Mucosa of rectum (tissue), 2 donors: Measurements from ENCODE around the gene MTG2.

Experiments
- H3K27ac ChIP-seq, 2 donors: one replicate each; pipeline ENCODE4 v1.7.0; 2013; ENCODE audit warnings: inconsistent platforms in 2 of 2, low read depth in 2 of 2, low read length in 2 of 2
- H3K27me3 ChIP-seq, 2 donors: one replicate each; pipeline ENCODE4 v1.7.0; 2013; ENCODE audit warnings: low read length in 2 of 2; ENCODE audit not compliant: control insufficient read depth in 2 of 2, insufficient read depth in 2 of 2
- H3K36me3 ChIP-seq, 2 donors: one replicate each; pipeline ENCODE4 v1.7.0; 2013; ENCODE audit warnings: low read length in 2 of 2; ENCODE audit not compliant: control insufficient read depth in 2 of 2, insufficient read depth in 2 of 2
- H3K4me1 ChIP-seq, 2 donors: one replicate each; pipeline ENCODE4 v1.7.0; 2013; ENCODE audit warnings: low read length in 2 of 2, mild to moderate bottlenecking in 1 of 2; ENCODE audit not compliant: control insufficient read depth in 2 of 2, insufficient read depth in 2 of 2
- H3K4me3 ChIP-seq, 2 donors: one replicate each; pipeline ENCODE4 v1.7.0; 2013; ENCODE audit warnings: low read length in 2 of 2
- H3K9ac ChIP-seq, 2 donors: one replicate each; pipeline ENCODE4 v1.7.0; 2013; ENCODE audit warnings: low read length in 2 of 2, low read depth in 1 of 2, mild to moderate bottlenecking in 1 of 2
- H3K9me3 ChIP-seq, 2 donors: one replicate each; pipeline ENCODE4 v1.7.0; 2013; ENCODE audit warnings: low read length in 2 of 2; ENCODE audit not compliant: control insufficient read depth in 2 of 2
- donor health status: healthy.
- donor health status: Normal muscosa, but diverticular disease.

MTG2 gene

GRCh38 chr20:62238569-62239277 lies 55.9 kb downstream of the MTG2 start:
- H3K4me3 ChIP-seq, result peak overlapping the region; percentile 78 to 87
- no peaks in the 10 kb centered on the region for H3K27me3 ChIP-seq
- peaks cover 33 to 38% of the 10 kb centered on the region in 2 donors for H3K4me1 ChIP-seq
- peak overlapping the region; percentile 84 to 91 for H3K27ac ChIP-seq
- H3K9ac ChIP-seq, result peak overlapping the region; percentile 86 to 91
- H3K9me3 ChIP-seq, result no peaks in the 10 kb centered on the region
- peaks cover 5 to 10% of the 10 kb centered on the region in 2 donors for H3K36me3 ChIP-seq

- Histone ChIP-seq H3K9me3 (no peaks in the 10 kb centered on the region), H3K27me3 (no peaks in the 10 kb centered on the region), H3K4me3 (peak overlapping the region; percentile 78 to 87), H3K36me3 (peaks cover 9 to 10% of the 10 kb centered on the region in 2 donors), H3K9ac (peak overlapping the region; percentile 86 to 91), H3K4me1 (peaks cover 34 to 38% of the 10 kb centered on the region in 2 donors), H3K27ac (peak overlapping the region; percentile 84 to 91)
Observed at GRCh38 chr20:62239278-62239879, 56.6 kb downstream of the MTG2 start.

- Histone ChIP-seq H3K4me1 (peaks cover 35 to 38% of the 10 kb centered on the region in 2 donors), H3K9me3 (no peaks in the 10 kb centered on the region), H3K9ac (peak overlapping the region in 1 of 2 donors; percentile 91), H3K36me3 (peaks cover 9 to 14% of the 10 kb centered on the region in 2 donors), H3K27ac (no peak overlapping the region), H3K4me3 (peak overlapping the region; percentile 9 to 78), H3K27me3 (no peaks in the 10 kb centered on the region)
Observed at GRCh38 chr20:62240020-62240685, 57.3 kb downstream of the MTG2 start.

- H3K9ac ChIP-seq, result peak overlapping the region; percentile 47 to 56
Observed at GRCh38 chr20:62241506-62241905, 58.7 kb downstream of the MTG2 start.

DNA sequence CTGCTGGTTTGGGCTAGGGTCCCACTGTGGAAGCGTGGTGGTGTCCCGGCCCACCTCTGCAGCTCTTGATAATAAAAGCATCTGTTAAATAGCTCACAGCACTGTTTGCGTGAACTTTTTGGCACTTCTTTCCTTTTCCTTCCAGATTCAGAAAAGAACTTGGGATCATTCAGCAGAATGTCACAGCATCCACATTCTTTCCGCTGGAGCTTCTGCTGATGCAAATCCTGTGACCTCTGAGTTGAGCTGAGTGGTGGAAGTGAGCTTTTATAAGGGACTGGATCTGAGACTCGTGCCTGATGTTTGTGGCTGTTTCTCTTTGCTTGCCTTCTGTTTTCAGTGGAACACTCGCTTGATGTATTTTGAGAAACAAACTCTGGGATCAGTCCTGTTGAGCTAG lies 59.3 kb downstream of the MTG2 start:
- peaks cover 9 to 22% of the 10 kb centered on the region in 2 donors for H3K36me3 ChIP-seq
- H3K9me3 ChIP-seq, result no peaks in the 10 kb centered on the region
- H3K9ac ChIP-seq, result no peak overlapping the region
- peak overlapping the region; percentile 71 to 76 for H3K27ac ChIP-seq
- no peaks in the 10 kb centered on the region for H3K27me3 ChIP-seq
- peaks cover 34 to 38% of the 10 kb centered on the region in 2 donors for H3K4me1 ChIP-seq
- no peak overlapping the region for H3K4me3 ChIP-seq

More at GRCh38 chr20:62241506-62241905, 58.7 kb downstream of the MTG2 start:
- H3K9me3 ChIP-seq, result no peaks in the 10 kb centered on the region
- H3K36me3 ChIP-seq, result peaks cover 9 to 17% of the 10 kb centered on the region in 2 donors
- H3K27ac ChIP-seq, result peak overlapping the region; percentile 82
- H3K4me3 ChIP-seq, result no peak overlapping the region
- H3K27me3 ChIP-seq, result no peaks in the 10 kb centered on the region
- peaks cover 35 to 38% of the 10 kb centered on the region in 2 donors for H3K4me1 ChIP-seq

GRCh38 chr20:62243106-62243505 lies 60.3 kb downstream of the MTG2 start:
- Histone ChIP-seq H3K4me3 (no peak overlapping the region), H3K9me3 (no peaks in the 10 kb centered on the region), H3K27me3 (no peaks in the 10 kb centered on the region), H3K36me3 (peaks cover 9 to 22% of the 10 kb centered on the region in 2 donors), H3K27ac (no peak overlapping the region), H3K9ac (no peak overlapping the region), H3K4me1 (peaks cover 28 to 32% of the 10 kb centered on the region in 2 donors)

GRCh38 chr20:62243906-62244515 lies 61.2 kb downstream of the MTG2 start:
- H3K9me3 ChIP-seq, result no peaks in the 10 kb centered on the region
- peaks cover 28 to 32% of the 10 kb centered on the region in 2 donors for H3K4me1 ChIP-seq
- peaks cover 9 to 22% of the 10 kb centered on the region in 2 donors for H3K36me3 ChIP-seq
- no peak overlapping the region for H3K4me3 ChIP-seq
- H3K9ac ChIP-seq, result no peak overlapping the region
- no peaks in the 10 kb centered on the region for H3K27me3 ChIP-seq
- H3K27ac ChIP-seq, result no peak overlapping the region

DNA sequence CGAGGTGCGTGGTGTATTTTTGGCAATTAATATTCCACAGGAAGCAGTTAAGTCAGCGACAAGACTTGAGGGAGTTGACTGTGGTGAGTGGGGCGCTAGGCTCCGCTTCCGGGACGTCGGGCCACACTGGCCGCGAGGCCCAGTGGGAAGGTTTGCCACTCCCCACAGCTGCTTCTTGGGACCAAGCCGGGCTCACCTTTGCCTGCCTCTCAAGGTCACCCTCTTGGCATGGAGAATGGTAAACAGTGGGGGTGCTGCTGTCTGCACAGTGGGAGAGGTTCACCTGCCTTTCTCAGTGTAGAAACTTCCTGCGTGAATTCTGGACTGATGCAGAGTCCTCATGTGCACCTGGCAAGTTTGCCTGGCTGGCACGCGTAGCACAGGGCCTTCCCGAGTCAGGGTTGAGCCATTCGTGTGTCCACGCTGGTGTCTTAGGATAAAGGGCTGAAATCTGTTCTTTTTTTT lies 61.8 kb downstream of the MTG2 start:
- no peak overlapping the region for H3K27ac ChIP-seq
- no peak overlapping the region for H3K4me3 ChIP-seq
- H3K9me3 ChIP-seq, result no peaks in the 10 kb centered on the region
- peaks cover 23 to 26% of the 10 kb centered on the region in 2 donors for H3K4me1 ChIP-seq
- H3K27me3 ChIP-seq, result no peaks in the 10 kb centered on the region
- H3K9ac ChIP-seq, result no peak overlapping the region
- H3K36me3 ChIP-seq, result peaks cover 9 to 22% of the 10 kb centered on the region in 2 donors

DNA sequence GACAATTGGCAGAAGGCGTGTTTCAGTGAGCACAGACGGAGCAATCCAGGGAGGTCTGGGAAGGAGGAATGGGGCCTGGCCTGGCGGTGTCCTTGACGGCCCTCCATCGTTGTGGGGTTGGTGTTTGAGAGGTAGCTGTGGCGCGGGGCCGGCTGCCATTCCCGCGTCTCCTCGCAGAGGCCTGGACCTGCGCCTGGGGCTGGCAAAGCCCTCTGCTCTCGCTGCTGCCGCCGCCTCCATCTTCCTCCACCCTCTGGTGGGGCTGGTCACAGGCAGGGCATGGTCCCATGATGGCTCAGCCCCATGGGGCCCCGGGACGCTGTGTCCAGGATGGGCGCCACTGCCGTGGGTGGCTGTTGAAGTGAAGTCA lies 63.1 kb downstream of the MTG2 start:
- H3K4me3 ChIP-seq, result no peak overlapping the region
- H3K36me3 ChIP-seq, result peaks cover 9 to 19% of the 10 kb centered on the region in 2 donors
- peaks cover 15 to 16% of the 10 kb centered on the region in 2 donors for H3K4me1 ChIP-seq
- no peak overlapping the region for H3K9ac ChIP-seq
- no peaks in the 10 kb centered on the region for H3K27me3 ChIP-seq
- no peaks in the 10 kb centered on the region for H3K9me3 ChIP-seq
- no peak overlapping the region for H3K27ac ChIP-seq
